Forelimb muscle (tissue), 1 donor: Measurements from ENCODE around the gene SELENOP. TPM values are rescaled to one million over a fixed set of nuclear protein-coding genes. Genes with fewer than 3 reads are reported as not detected.
"Not testable (repeated sequence)": the region's sequence is repeated elsewhere in the genome, so short reads cannot be mapped to it uniquely, and the experiment has no call there.

Source experiments
- DNase-seq: peaks from one replicate; pipeline ENCODE4 v3.0.0-alpha.2; 2013; ENCODE audit warnings: low read depth
- polyA plus RNA-seq: library from polyadenylated mRNA; unstranded; fragments of 120-200 nt; gene quantifications from one replicate; pipeline ENCODE4 v1.2.1, GENCODE V29; 2013; ENCODE audit not compliant: insufficient read length

The SELENOP gene
- polyA plus RNA-seq, 1 donor: 98.3 TPM

- no peak for DNase-seq
Observed at GRCh38 chr5:42826757-42827515, 15.2 kb upstream of the SELENOP start.

GRCh38 chr5:42825422-42826148 lies 13.9 kb upstream of the SELENOP start:
- DNase-seq: no peak

GRCh38 chr5:42824347-42824976 lies 12.8 kb upstream of the SELENOP start:
- DNase-seq: no peak

- no peak for DNase-seq
Observed at GRCh38 chr5:42822548-42822947, 10.9 kb upstream of the SELENOP start.

- no peak for DNase-seq
Observed at GRCh38 chr5:42819745-42820144, 8.1 kb upstream of the SELENOP start.

- not testable (repeated sequence) for DNase-seq
Observed at GRCh38 chr5:42816546-42816945, 4.9 kb upstream of the SELENOP start.

- DNase-seq: no peak
Observed at GRCh38 chr5:42813533-42813932, 1.8 kb upstream of the SELENOP start.

GRCh38 chr5:42812620-42813019 lies 928 bp upstream of the SELENOP start:
- DNase-seq: no peak

GRCh38 chr5:42810834-42811590 lies 680 bp downstream of the SELENOP start:
- DNase-seq: no peak

- DNase-seq: no peak
Observed at GRCh38 chr5:42808888-42809611, 2.6 kb downstream of the SELENOP start.

GRCh38 chr5:42807722-42808447 lies 3.8 kb downstream of the SELENOP start:
- no peak for DNase-seq

GRCh38 chr5:42806701-42807262 lies 4.9 kb downstream of the SELENOP start:
- DNase-seq: no peak

GRCh38 chr5:42806004-42806700 lies 5.5 kb downstream of the SELENOP start:
- DNase-seq: no peak

- no peak for DNase-seq
Observed at GRCh38 chr5:42804717-42805339, 6.9 kb downstream of the SELENOP start.

- DNase-seq: no peak
Observed at GRCh38 chr5:42801516-42802166, 10.1 kb downstream of the SELENOP start.

GRCh38 chr5:42800748-42801330 lies 10.9 kb downstream of the SELENOP start:
- DNase-seq: no peak

- DNase-seq: no peak
Observed at GRCh38 chr5:42799668-42800114, 12.0 kb downstream of the SELENOP start.

GRCh38 chr5:42799241-42799608 lies 12.5 kb downstream of the SELENOP start:
- DNase-seq: no peak
